Ishikawa (cell line): ENCODE results near the gene TNFSF11.

Source experiments
- CEBPB ChIP-seq: IDR thresholded peaks from 2 replicates; pipeline ENCODE4 v1.6.1; 2012
- CREB1 ChIP-seq: IDR thresholded peaks from 2 replicates; pipeline ENCODE4 v1.6.1; 2012; ENCODE audit warnings: low read depth
- EGR1 ChIP-seq: IDR thresholded peaks from 2 replicates; pipeline ENCODE4 v1.6.1; 2012
- EP300 ChIP-seq: IDR thresholded peaks from 2 replicates; pipeline ENCODE4 v1.6.1; 2012; ENCODE audit warnings: borderline replicate concordance
- FOXM1 ChIP-seq: IDR thresholded peaks from 2 replicates; pipeline ENCODE4 v1.6.1; 2012; ENCODE audit warnings: low read depth, borderline replicate concordance
- NFIC ChIP-seq: IDR thresholded peaks from 2 replicates; pipeline ENCODE4 v1.6.1; 2012
- RAD21 ChIP-seq: IDR thresholded peaks from 2 replicates; pipeline ENCODE4 v1.6.1; 2012; ENCODE audit warnings: low read depth
- TAF1 ChIP-seq: IDR thresholded peaks from 2 replicates; pipeline ENCODE4 v1.6.1; 2012; ENCODE audit warnings: low read depth, mild to moderate bottlenecking
- TCF12 ChIP-seq: IDR thresholded peaks from 2 replicates; pipeline ENCODE4 v1.6.1; 2012; ENCODE audit warnings: low read depth
- TEAD4 ChIP-seq: IDR thresholded peaks from 2 replicates; pipeline ENCODE4 v1.6.1; 2012
- YY1 ChIP-seq: IDR thresholded peaks from 2 replicates; pipeline ENCODE4 v1.6.1; 2012; ENCODE audit warnings: low read depth
- ZBTB7A ChIP-seq: IDR thresholded peaks from 2 replicates; pipeline ENCODE4 v1.6.1; 2012; ENCODE audit warnings: low read depth
- TF ChIP-seq, protein P1 (sequence below): IDR thresholded peaks from 2 replicates; pipeline ENCODE4 v1.6.1; 2012; ENCODE audit warnings: low read depth, mild to moderate bottlenecking
- TF ChIP-seq, protein P2 (sequence below): IDR thresholded peaks from 2 replicates; pipeline ENCODE4 v1.6.1; 2012
- TF ChIP-seq, protein P3 (sequence below): IDR thresholded peaks from 2 replicates; pipeline ENCODE4 v1.6.1; 2012

The TNFSF11 gene

DNA sequence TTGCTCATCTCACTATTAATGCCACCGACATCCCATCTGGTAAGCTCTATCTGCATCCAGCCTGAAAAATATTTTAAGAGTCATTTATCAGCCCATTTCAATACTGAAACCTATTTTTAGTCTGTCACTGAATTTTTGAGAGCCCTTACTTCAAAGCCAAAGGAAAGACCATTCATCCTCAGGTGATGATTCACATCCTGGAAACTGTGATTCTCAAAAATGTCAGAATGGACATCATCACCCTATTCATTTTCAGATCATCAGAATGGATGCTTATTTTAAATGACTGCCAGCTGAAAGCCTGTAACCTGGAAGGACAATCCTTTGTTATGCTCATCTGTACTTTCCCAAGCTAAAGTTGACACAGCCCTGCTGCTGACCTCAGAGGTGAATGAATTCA lies 27.0 kb downstream of the TNFSF11 start:
- TF ChIP-seq ZBTB7A (no peak), EP300 (no peak), NFIC (no peak), FOXM1 (no peak), EGR1 (no peak), YY1 (no peak), TCF12 (no peak), CEBPB (no peak), TAF1 (no peak), CREB1 (no peak)
- TF ChIP-seq, protein P1, sequence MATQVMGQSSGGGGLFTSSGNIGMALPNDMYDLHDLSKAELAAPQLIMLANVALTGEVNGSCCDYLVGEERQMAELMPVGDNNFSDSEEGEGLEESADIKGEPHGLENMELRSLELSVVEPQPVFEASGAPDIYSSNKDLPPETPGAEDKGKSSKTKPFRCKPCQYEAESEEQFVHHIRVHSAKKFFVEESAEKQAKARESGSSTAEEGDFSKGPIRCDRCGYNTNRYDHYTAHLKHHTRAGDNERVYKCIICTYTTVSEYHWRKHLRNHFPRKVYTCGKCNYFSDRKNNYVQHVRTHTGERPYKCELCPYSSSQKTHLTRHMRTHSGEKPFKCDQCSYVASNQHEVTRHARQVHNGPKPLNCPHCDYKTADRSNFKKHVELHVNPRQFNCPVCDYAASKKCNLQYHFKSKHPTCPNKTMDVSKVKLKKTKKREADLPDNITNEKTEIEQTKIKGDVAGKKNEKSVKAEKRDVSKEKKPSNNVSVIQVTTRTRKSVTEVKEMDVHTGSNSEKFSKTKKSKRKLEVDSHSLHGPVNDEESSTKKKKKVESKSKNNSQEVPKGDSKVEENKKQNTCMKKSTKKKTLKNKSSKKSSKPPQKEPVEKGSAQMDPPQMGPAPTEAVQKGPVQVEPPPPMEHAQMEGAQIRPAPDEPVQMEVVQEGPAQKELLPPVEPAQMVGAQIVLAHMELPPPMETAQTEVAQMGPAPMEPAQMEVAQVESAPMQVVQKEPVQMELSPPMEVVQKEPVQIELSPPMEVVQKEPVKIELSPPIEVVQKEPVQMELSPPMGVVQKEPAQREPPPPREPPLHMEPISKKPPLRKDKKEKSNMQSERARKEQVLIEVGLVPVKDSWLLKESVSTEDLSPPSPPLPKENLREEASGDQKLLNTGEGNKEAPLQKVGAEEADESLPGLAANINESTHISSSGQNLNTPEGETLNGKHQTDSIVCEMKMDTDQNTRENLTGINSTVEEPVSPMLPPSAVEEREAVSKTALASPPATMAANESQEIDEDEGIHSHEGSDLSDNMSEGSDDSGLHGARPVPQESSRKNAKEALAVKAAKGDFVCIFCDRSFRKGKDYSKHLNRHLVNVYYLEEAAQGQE = no peak
- TF ChIP-seq, protein P2, sequence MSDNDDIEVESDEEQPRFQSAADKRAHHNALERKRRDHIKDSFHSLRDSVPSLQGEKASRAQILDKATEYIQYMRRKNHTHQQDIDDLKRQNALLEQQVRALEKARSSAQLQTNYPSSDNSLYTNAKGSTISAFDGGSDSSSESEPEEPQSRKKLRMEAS = no peak

DNA sequence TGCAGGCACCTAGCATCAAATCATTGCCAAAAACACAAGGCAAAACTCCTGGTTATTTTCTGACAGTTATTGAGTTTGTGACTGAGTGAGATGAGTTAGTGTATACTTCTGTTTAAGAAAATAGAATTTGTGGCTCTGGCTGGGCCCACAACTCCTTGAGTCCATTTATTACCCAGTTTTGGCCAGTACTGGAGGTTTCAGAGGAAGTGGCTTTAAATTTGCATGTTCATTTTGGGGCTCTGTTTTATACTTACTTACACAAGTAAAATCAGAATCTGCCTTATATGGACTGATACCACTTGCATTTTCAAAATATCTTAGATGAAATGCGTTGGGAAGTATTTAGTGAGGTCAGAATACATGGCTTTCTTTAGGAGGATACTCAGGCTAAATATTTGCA lies 29.0 kb downstream of the TNFSF11 start:
- TF ChIP-seq ZBTB7A (no peak), EGR1 (no peak), YY1 (no peak), TEAD4 (no peak), CEBPB (no peak), EP300 (no peak), RAD21 (no peak), TCF12 (no peak), NFIC (no peak)
- TF ChIP-seq, protein P3, sequence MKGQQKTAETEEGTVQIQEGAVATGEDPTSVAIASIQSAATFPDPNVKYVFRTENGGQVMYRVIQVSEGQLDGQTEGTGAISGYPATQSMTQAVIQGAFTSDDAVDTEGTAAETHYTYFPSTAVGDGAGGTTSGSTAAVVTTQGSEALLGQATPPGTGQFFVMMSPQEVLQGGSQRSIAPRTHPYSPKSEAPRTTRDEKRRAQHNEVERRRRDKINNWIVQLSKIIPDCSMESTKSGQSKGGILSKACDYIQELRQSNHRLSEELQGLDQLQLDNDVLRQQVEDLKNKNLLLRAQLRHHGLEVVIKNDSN = no peak
- TF ChIP-seq, protein P1 = no peak
- TF ChIP-seq, protein P2 = no peak

DNA sequence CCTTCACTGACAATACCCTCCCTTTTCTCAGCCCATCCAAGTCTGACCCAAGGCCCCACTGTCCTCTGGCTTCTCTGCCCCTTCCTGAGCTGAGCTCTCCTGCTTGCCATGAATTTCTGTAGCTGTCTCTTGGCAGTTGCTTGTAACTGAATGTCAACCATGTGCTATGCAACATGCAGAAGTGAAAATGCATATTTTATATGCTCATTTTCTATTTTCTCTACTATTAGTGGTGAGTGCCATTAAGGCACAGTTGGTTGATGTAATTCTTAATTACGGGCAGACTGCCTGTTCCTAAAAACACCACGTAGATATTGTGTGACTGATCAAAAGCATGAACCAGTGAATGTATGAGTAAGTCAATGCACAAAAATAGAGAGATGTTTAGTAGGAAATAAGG lies 29.6 kb downstream of the TNFSF11 start:
- TF ChIP-seq EP300 (no peak), NFIC (no peak), CREB1 (no peak), FOXM1 (no peak)

DNA sequence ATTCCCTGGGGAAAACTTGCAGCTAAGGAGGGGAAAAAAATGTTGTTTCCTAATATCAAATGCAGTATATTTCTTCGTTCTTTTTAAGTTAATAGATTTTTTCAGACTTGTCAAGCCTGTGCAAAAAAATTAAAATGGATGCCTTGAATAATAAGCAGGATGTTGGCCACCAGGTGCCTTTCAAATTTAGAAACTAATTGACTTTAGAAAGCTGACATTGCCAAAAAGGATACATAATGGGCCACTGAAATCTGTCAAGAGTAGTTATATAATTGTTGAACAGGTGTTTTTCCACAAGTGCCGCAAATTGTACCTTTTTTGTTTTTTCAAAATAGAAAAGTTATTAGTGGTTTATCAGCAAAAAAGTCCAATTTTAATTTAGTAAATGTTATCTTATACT lies 33.6 kb downstream of the TNFSF11 start:
- no peak for TF ChIP-seq TEAD4

DNA sequence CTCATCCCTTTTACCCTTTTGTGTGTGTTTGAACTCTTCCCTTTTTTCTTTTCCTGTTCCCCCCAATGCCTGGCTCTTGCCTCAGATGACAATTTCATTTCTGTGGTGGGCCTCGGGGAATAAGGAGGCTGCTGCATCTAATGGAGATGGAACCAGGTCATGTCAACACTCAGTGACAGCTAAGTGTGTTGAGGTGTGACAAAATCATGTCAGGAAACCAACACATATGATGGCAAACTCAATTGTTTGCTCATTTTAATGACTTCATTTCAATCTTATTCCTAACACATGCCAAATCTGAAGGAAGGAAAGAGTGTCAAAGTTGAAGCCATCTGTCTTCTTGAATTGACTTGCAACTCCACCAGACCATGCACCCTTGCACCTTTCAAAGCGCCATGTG lies 36.7 kb downstream of the TNFSF11 start:
- TF ChIP-seq, protein P1 = no peak
- TF ChIP-seq NFIC (no peak), EP300 (no peak), EGR1 (no peak), TCF12 (no peak), FOXM1 (no peak), CEBPB (no peak), RAD21 (no peak), CREB1 (no peak), ZBTB7A (no peak), TAF1 (no peak), YY1 (no peak), TEAD4 (no peak)
- TF ChIP-seq, protein P3 = no peak
- TF ChIP-seq, protein P2 = no peak
